NCI-H460 (cell line): Measurements from ENCODE around the gene FGF3. TPM values are rescaled to one million over a fixed set of nuclear protein-coding genes. Genes with fewer than 3 reads are reported as not detected.

ENCODE experiments used
- DNase-seq: peaks from one replicate; pipeline ENCODE4 v3.0.0-alpha.2; 2016; ENCODE audit warnings: low read depth; ENCODE audit errors: extremely low read depth
- polyA plus RNA-seq: library from polyadenylated mRNA; depleted of rRNA; stranded (reverse); fragments of >200 nt; gene quantifications from 2 replicates; pipeline ENCODE4 v1.2.3, GENCODE V29; 2014; cell fraction: nucleus; rRNA removed
- total RNA-seq: library from RNA; depleted of rRNA; stranded (reverse); fragments of >200 nt; shearing (Covaris generic); gene quantifications from 2 replicates; pipeline ENCODE4 v1.2.3, GENCODE V29; 2014; rRNA removed

Gene FGF3
- not detected in 2 replicates for total RNA-seq
- polyA plus RNA-seq = not detected in 2 replicates

DNA sequence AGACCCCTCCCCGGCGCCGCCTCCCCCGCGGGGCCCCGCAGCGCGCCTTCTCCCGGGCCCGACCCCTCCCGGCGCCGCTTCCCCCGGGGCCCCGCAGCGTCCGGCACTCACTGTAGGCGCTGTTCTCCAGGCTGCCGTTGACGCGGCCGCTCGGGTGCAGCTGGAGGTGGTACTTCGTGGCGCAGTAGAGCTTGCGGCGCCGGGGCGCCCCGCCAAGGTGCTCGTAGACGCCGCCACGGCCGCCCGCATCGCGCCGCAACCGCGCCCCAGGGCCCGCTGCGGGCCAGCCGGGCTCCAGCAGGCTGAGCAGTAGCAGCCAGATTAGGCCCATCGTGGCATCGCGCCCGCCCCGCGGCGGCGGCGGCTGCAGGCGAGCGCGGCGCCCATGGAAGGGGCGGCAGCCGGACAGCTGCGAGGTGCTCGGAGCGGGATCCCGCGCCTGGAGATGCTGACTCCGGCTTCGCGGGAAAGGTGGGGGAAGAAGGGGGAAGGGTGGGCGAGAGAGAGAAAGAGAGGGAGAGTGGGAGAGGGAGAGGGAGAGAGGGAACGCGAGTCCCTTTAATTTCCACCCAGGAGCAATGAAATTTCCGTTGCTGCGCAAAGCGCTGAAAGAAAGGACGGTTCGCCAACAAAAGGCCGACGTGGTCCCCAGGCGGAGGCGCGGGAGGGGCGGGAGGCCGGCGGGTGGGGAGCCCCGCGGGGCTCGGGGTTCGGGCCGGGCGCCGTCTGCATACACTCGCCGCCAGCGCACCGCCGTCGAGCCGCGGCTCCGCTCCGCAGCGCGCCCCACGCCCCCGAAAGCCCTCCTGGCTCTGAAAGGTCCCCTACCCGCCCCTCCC, at the start of gene FGF3:
TSS of gene FGF3 (minus strand) at position 814 of the 839 bp plus-strand sequence. CDS start at position 331, 483 bp downstream.
- DNase-seq = no peak

- no peak for DNase-seq
Measured at GRCh38 chr11:69868871-69869270, 49.7 kb upstream of the FGF3 start.

- DNase-seq = no peak
Measured at GRCh38 chr11:69868006-69868810, 49.0 kb upstream of the FGF3 start.

DNA sequence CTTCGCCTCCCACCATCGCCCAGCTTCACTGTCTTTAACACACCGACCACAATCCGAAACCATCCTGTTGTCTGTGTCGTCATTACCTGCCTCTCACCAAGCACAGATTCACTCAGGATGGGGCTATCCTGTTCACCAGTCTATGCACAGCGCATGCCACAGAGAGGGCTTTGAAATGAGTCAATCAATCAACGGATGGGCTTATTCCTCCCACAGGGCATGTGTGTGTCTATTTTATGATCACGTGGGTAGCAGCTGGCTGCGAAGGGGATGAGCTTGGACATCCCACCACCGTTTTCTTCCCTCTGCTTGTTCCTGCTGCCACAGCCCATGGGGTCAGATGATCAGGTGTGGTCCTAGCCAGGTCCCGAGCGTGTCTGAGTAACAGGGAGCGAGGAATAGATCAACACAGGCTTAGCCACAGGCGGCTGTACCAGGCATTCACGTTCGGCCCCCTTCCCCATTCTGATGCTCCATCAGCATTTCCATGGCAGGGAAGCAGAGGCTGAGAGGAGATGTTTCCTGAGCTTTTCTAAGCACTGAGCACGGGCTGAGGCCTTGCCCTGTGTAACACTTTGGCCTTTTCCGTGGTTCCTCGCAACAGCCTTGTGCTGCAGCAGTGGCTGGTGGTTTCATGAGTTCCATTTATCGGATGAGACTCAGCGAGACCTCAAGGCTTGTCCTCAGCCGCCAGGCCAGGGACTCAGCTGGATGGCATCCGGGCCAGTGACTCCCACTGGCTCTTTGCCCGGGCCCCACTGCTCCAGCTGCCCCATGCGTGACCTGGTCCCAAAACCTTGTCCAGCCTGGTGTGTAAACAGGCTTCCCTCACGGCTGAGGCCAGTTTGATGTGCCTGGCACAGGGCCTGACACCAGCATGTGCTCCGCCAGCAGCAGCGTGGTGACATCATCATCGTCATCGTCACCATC, 48.1 kb upstream of the FGF3 start:
- no peak for DNase-seq

DNA sequence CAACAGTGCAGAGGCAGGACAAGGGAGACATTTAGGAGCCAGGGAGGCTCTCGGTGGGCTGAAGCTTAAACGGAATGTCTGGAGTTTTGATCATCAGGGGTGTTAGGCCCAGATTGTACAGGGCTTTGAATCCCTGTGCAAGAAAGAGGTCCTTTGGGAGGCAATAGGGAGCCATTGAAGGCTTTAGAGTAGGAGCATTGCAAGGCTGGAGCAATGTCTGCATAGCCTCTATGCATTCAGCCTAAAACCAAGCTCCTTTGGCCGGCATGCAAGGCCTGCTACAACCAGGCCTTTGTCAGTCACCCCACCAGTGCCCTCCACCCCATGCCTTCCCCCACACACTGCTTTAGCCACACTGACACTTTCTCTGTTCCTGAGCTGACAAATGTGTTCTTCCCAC, 47.4 kb upstream of the FGF3 start:
- no peak for DNase-seq

DNA sequence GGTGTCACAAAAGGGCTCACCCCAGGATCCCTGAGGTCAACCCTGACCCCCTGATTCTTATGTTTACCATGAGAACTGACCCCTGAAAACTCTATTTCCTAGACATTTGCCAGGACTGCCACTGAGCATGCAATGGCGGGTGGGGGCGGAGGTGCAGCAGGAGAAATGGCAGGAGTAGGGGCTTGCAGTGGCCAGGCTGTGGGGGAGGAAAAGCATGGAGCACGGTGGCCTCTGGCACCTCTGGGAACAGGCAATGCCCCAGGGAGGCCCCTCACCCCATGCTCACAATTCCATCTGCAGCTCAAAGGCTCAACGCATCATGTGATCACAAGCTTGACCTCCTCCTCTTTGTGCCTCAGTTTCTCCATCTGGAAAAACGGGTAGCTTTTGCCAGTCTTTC, 46.5 kb upstream of the FGF3 start:
- DNase-seq = no peak

DNA sequence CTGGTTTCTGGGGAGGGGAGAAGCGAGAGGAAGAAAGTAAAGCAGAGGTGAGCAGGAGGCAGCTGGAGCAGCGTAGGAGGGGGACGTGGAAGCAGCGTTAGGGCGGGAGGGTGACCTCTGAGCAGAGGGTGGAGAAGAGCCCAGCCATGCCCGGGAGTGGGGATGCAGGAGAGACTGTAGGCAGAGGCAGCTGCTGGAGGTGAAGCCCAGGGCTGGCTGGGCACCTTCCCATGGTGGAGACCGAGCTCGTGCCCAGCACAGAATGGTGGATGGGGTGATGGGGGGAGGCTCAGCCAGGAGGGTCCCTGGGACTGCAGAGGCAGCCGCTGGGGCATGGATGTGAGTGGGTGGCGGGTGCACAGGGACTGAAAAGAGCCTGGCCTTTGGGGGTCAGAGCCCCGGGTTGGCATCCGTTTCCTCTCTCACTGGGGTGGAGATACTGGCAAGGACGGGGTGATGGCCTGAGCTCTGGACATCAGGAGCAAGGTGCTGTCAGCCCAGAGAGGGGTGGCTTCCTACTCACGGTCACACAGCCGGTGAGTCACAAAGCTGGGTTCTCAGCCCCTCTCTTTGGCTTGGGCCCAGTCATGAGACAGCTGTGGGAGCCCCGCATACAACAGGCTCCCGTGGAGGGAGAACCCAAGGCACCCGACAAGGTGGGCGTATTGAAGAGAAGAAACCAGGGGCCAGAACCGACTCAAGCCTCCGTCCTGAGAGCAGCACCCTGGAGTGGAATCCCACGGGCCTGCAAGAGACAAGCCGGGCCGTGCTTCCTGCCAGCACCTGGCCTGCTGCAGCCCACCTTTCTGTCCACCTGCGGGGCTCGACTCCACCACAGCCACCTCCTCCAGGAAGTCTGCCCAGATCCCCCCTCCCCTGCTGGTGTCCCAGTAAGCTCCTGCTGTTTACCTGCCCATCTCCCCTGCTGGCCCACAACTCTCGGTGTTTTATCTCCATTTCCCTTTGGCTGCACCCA, 45.8 kb upstream of the FGF3 start:
- DNase-seq = no peak

DNA sequence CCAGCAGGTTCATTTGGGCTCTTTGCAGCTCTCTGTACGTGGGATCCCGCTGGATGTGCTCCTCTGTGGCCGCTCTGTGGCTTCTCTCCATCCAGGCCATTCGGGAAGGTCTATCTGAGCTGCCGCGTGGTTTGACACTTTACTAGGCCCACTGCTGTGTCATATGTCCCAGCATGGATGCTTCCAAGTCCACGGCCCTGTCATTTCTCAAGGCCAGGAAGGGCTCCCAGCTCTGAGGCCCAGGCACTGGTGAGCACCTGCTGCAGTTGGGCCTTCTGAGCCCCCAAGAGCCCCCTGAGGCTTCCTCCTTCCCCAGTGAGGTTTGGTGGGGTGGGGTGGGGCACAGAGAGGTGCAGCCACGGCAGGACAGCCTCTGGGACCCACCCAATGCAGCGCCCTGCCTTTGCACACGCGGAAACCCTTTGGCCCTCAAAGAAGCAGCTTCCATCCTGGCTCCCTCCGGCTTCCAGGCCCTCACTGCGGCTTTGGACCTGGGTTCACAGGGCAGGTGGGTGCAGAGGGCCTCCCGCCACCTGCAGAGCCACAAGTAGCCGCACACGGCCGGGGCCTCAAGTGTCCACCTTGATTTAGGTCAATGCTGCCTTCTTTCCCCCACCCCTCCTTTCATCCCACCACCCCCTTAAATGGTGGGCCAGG, 44.5 kb upstream of the FGF3 start:
- no peak for DNase-seq

- DNase-seq = no peak
Measured at GRCh38 chr11:69862797-69863543, 43.8 kb upstream of the FGF3 start.

DNA sequence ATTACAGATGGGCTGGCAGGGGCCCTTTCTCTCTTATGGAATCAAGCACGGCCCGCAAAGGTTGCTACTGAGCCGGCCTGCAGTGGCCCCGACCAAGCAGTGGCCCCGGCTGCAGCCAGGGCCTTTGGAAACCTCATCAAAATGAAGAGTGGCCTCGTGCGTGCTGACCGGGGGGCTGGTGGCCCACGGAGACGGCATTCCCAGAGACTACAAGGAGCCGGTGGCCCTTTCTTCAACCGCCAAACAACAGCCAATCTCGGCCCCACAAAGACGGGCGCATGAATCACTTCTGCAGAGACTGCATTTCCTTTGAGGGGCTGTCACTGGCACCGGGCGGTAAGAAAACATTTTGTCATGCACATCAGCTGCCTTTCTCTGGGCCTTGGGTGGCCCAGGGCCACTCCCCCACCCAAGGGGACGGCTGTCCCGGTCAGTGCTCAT, 43.1 kb upstream of the FGF3 start:
- DNase-seq = no peak

GRCh38 chr11:69861901-69862300, 42.7 kb upstream of the FGF3 start:
- no peak for DNase-seq

DNA sequence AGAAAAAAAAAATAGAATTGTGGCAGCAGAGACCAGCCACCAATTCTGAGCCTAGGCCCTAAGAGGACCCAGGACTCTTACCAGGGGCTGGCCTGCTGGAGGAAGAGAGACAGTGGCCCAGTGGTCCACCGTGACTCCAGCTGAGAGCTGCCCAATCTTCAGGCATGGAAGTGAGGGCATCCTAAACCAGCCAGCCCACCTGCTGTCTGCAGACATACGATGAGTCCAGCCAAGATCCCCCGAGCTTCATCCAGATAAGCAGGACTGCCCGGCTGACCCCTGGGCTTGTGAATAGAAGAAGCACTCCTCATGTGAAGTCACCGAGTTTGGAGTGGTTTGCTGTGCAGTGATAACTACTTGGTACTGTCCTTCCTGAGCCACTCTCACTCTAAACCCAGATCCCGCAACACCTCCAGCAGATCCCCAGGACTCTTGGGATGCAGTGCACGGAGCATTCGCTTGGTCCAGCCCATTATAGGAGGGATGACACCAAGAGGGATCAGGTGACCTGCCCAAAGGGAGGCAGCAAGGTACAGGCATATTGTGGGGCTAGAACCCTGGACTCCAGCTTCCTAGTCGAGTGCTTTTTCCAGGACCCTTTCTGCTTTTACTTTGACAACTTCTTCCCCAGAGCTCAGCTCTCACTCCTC, 41.7 kb upstream of the FGF3 start:
- no peak for DNase-seq

- DNase-seq = no peak
Measured at GRCh38 chr11:69860244-69860643, 41.0 kb upstream of the FGF3 start.

DNA sequence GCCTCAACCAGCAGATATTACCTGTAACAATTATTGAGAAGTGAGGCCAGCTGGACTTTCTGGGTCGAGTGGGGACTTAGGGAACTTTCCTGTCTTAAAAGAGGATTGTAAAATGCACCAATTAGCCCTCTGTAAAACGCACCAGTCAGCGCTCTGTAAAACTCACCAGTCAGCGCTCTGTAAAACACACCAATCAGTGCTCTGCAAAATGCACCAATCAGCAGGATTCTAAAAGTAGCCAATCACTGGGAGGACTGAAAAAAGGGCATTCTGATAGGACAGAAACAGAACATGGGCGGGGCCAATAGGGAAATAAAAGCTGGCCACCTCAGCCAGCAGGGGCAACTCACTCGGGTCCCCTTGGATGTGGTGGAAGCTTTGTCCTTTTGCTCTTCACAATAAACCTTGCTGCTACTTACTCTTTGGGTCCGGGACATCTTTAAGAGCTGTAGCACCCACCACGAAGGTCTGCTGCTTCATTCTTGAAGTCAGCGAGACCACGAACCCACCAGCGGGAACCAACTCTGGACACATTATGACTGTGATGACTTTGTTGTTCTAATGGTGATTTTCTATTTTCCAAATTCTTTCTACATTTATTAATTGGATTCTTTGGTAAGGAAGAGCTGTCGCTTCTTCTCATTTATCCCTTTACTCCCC, 40.2 kb upstream of the FGF3 start:
- DNase-seq = no peak

DNA sequence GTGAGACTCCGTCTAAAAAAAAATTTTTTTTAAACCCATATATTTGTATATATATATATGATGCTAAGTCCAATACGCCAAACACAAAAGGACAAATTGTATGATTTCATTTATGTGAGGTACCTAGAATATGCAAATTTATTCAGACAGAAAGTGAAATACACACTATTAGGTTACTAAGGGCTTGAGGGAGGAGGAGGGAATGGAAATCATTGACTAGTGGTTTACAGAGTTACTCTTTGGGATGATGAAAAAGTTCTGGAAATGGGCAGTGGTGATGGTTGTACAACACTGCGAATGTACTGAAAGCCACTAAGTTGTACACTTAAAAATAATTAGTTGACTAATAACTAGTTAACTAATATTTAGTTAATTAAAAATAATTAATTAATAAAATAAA, 36.2 kb upstream of the FGF3 start:
- DNase-seq = no peak

- DNase-seq = no peak
Measured at GRCh38 chr11:69854713-69855112, 35.5 kb upstream of the FGF3 start.

GRCh38 chr11:69852056-69852455, 32.8 kb upstream of the FGF3 start:
- DNase-seq = no peak
